Stimulated activated CD4-positive, alpha-beta T cell treated with anti-CD3 and anti-CD28 coated beads, Interleukin-2, amount 100 ng/mL, for 24 hours (primary cell): ENCODE measurements around the gene SCN2A.
A peak's percentile ranks its signal among the peaks of the same experiment; 100 is the strongest.

Experiments used
- DNase-seq, 2 donors: peaks; one replicate each; pipeline ENCODE4 v3.0.0-alpha.2; 2020

The SCN2A gene

GRCh38 chr2:165239230-165239629, at the start of gene SCN2A:
Gene SCN2A (plus strand): TSS chr2:165239414. CDS start chr2:165295824, 56,410 bp downstream.
- DNase-seq = no peak

- no peak for DNase-seq
Measured at GRCh38 chr2:165191096-165191728, 48.0 kb upstream of the SCN2A start.

GRCh38 chr2:165192729-165193128, 46.5 kb upstream of the SCN2A start:
- no peak for DNase-seq

- no peak for DNase-seq
Measured at GRCh38 chr2:165193178-165193777, 45.9 kb upstream of the SCN2A start.

GRCh38 chr2:165196411-165196810, 42.8 kb upstream of the SCN2A start:
- DNase-seq = no peak

GRCh38 chr2:165197346-165197745, 41.9 kb upstream of the SCN2A start:
- no peak for DNase-seq

- no peak for DNase-seq
Measured at GRCh38 chr2:165198181-165198580, 41.0 kb upstream of the SCN2A start.

- no peak for DNase-seq
Measured at GRCh38 chr2:165202239-165202638, 37.0 kb upstream of the SCN2A start.

- peak in 1 of 2 donors; percentile 6 for DNase-seq
Measured at GRCh38 chr2:165203689-165204559, 35.3 kb upstream of the SCN2A start, which contains the start of gene SCN3A. Gene SCN3A (minus strand): TSS chr2:165204050. CDS start chr2:165176394, 27,656 bp downstream.

GRCh38 chr2:165205865-165206264, 33.3 kb upstream of the SCN2A start:
- no peak for DNase-seq

GRCh38 chr2:165208094-165208493, 31.1 kb upstream of the SCN2A start:
- DNase-seq = no peak

GRCh38 chr2:165214093-165214492, 25.1 kb upstream of the SCN2A start:
- DNase-seq = no peak

- no peak for DNase-seq
Measured at GRCh38 chr2:165219481-165219880, 19.7 kb upstream of the SCN2A start.

GRCh38 chr2:165224941-165225340, 14.3 kb upstream of the SCN2A start:
- DNase-seq = no peak

GRCh38 chr2:165227571-165227970, 11.6 kb upstream of the SCN2A start:
- DNase-seq = no peak

- no peak for DNase-seq
Measured at GRCh38 chr2:165237056-165237455, 2.2 kb upstream of the SCN2A start.

GRCh38 chr2:165238295-165238694, 919 bp upstream of the SCN2A start:
- DNase-seq = no peak

GRCh38 chr2:165239856-165240515, 772 bp downstream of the SCN2A start:
- DNase-seq = no peak

- no peak for DNase-seq
Measured at GRCh38 chr2:165240916-165241315, 1.7 kb downstream of the SCN2A start.

- no peak for DNase-seq
Measured at GRCh38 chr2:165245081-165245793, 6.0 kb downstream of the SCN2A start.

- no peak for DNase-seq
Measured at GRCh38 chr2:165248238-165248637, 9.0 kb downstream of the SCN2A start.

- DNase-seq = no peak
Measured at GRCh38 chr2:165251366-165251765, 12.2 kb downstream of the SCN2A start.

GRCh38 chr2:165253178-165253577, 14.0 kb downstream of the SCN2A start:
- no peak for DNase-seq
